Nephron progenitor cell (in vitro differentiated cells): ENCODE measurements around the gene ALDH3A1.

Experiments
- DNase-seq: peaks from one replicate; pipeline ENCODE4 v3.0.0; 2021
- H3K27ac Mint-ChIP-seq: 2 replicates; pipeline ENCODE4 v1.8.0; 2021; ENCODE audit warnings: mild to moderate bottlenecking, moderate library complexity, mixed read lengths
- H3K27me3 Mint-ChIP-seq: 2 replicates; pipeline ENCODE4 v1.8.0; 2021; ENCODE audit warnings: mild to moderate bottlenecking, low read depth, mixed read lengths; ENCODE audit not compliant: poor library complexity
- H3K36me3 Mint-ChIP-seq: 2 replicates; pipeline ENCODE4 v1.8.0; 2021; ENCODE audit warnings: low read depth, mixed read lengths
- H3K4me1 Mint-ChIP-seq: 2 replicates; pipeline ENCODE4 v1.8.0; 2021; ENCODE audit warnings: mixed read lengths
- H3K4me3 Mint-ChIP-seq: 2 replicates; pipeline ENCODE4 v1.8.0; 2021; ENCODE audit warnings: mild to moderate bottlenecking, moderate library complexity, mixed read lengths
- H3K9me3 Mint-ChIP-seq: 2 replicates; pipeline ENCODE4 v1.8.0; 2021; ENCODE audit warnings: mild to moderate bottlenecking, moderate library complexity, mixed read lengths
- TF ChIP-seq, protein P1 (sequence below): fragments of 200-600 bp; sonication (generic); IDR thresholded peaks from 2 replicates; pipeline ENCODE4 v1.5.0; 2021; ENCODE audit warnings: antibody characterized with exemption

Gene ALDH3A1

DNA sequence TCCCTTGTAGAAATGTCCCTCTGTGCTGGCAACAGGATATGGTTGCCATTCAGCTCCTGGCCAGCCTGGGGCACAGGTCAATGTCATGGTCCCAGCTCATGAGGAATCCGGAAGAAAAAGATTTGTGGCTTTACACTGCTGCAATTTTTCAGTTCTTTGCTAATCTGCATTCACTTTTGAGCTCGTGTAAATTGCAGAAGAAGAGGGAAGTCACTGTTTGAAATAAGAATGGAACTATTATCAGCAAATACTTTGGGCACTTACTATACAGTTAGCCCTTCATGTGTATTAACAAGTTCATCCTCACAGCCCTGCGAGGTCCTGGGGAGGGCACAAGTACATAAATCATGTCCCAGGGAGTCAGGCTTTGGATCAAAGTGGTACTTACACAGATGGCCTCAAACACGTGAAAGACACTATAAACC, 45.9 kb downstream of the ALDH3A1 start:
- no peak overlapping the region for H3K4me3 Mint-ChIP-seq
- H3K4me1 Mint-ChIP-seq = peaks cover 47% of the 10 kb centered on the region
- no peaks in the 10 kb centered on the region for H3K36me3 Mint-ChIP-seq
- H3K27me3 Mint-ChIP-seq = peaks cover 4% of the 10 kb centered on the region
- H3K9me3 Mint-ChIP-seq = no peaks in the 10 kb centered on the region
- H3K27ac Mint-ChIP-seq = no peak overlapping the region
- TF ChIP-seq, protein P1, sequence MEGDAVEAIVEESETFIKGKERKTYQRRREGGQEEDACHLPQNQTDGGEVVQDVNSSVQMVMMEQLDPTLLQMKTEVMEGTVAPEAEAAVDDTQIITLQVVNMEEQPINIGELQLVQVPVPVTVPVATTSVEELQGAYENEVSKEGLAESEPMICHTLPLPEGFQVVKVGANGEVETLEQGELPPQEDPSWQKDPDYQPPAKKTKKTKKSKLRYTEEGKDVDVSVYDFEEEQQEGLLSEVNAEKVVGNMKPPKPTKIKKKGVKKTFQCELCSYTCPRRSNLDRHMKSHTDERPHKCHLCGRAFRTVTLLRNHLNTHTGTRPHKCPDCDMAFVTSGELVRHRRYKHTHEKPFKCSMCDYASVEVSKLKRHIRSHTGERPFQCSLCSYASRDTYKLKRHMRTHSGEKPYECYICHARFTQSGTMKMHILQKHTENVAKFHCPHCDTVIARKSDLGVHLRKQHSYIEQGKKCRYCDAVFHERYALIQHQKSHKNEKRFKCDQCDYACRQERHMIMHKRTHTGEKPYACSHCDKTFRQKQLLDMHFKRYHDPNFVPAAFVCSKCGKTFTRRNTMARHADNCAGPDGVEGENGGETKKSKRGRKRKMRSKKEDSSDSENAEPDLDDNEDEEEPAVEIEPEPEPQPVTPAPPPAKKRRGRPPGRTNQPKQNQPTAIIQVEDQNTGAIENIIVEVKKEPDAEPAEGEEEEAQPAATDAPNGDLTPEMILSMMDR = no peak
- DNase-seq = no peak
